HepG2 (cell line): ENCODE results near the gene PATL2. TPM values are rescaled to one million over a fixed set of nuclear protein-coding genes. Genes with fewer than 3 reads are reported as not detected.

ENCODE experiments used
- ATF7 ChIP-seq, 2 experiments: fragments of 450-650 bp in 1 of 2; sonication (generic) in 1 of 2; formaldehyde crosslinking in 1 of 2; IDR thresholded peaks; 2 replicates each; pipeline versions ENCODE4 v1.4.0 to v1.6.1; 2016 to 2020; ENCODE audit warnings: antibody characterized with exemption in 1 of 2, mild to moderate bottlenecking in 1 of 2, missing genetic modification reagents in 1 of 2
- ELK4 ChIP-seq: sonication (generic); formaldehyde crosslinking; IDR thresholded peaks from 2 replicates; pipeline ENCODE4 v1.9.0; 2021; ENCODE audit warnings: missing genetic modification reagents, borderline replicate concordance
- ERF ChIP-seq: IDR thresholded peaks from 2 replicates; pipeline ENCODE4 v1.6.1; 2018; ENCODE audit warnings: missing biosample characterization, missing genetic modification reagents
- GABPB1 ChIP-seq: IDR thresholded peaks from 2 replicates; pipeline ENCODE4 v1.6.1; 2016; ENCODE audit warnings: mild to moderate bottlenecking, missing genetic modification reagents, moderate library complexity, missing compliant biosample characterization
- GMEB2 ChIP-seq: IDR thresholded peaks from 2 replicates; pipeline ENCODE4 v1.6.1; 2016; ENCODE audit warnings: missing biosample characterization, missing genetic modification reagents, low read depth
- IRF1 ChIP-seq: sonication (generic); formaldehyde crosslinking; IDR thresholded peaks from 2 replicates; pipeline ENCODE4 v1.4.0; 2020; ENCODE audit warnings: low read depth, mild to moderate bottlenecking, missing genetic modification reagents
- KDM2A ChIP-seq: sonication (generic); formaldehyde crosslinking; IDR thresholded peaks from 2 replicates; pipeline ENCODE4 v1.4.0; 2020; ENCODE audit warnings: low read depth, missing genetic modification reagents, borderline replicate concordance
- MAZ ChIP-seq, 2 experiments: sonication (generic) in 1 of 2; formaldehyde crosslinking in 1 of 2; IDR thresholded peaks; 2 replicates each; pipeline versions ENCODE4 v1.5.0 to v1.6.1; 2012 to 2020; ENCODE audit warnings: low read depth in 2 of 2, mild to moderate bottlenecking in 2 of 2, borderline replicate concordance in 1 of 2, improper control_type of control experiment in 1 of 2, low read length in 1 of 2, missing genetic modification reagents in 1 of 2, moderate library complexity in 1 of 2
- NCOR1 ChIP-seq: fragments of 200-600 bp; sonication (generic); IDR thresholded peaks from 2 replicates; pipeline ENCODE4 v1.7.0; 2017; ENCODE audit warnings: antibody characterized with exemption, low read length, borderline replicate concordance
- NFYC ChIP-seq: IDR thresholded peaks from 2 replicates; pipeline ENCODE4 v1.6.1; 2016; ENCODE audit warnings: missing genetic modification reagents, missing compliant biosample characterization
- POLR2AphosphoS5 ChIP-seq: IDR thresholded peaks from 2 replicates; pipeline ENCODE4 v1.6.1; 2012; ENCODE audit warnings: low read depth, low read length
- PRDM15 ChIP-seq: sonication (generic); formaldehyde crosslinking; IDR thresholded peaks from 2 replicates; pipeline ENCODE4 v1.4.0; 2020; ENCODE audit warnings: missing genetic modification reagents
- REST ChIP-seq, 2 experiments: IDR thresholded peaks; 2 replicates each; pipeline ENCODE4 v1.6.1; 2011 to 2012; ENCODE audit warnings: low read length in 2 of 2, borderline replicate concordance in 1 of 2, low read depth in 1 of 2, mild to moderate bottlenecking in 1 of 2, moderate library complexity in 1 of 2
- ZMYM3 ChIP-seq: sonication (generic); formaldehyde crosslinking; IDR thresholded peaks from 2 replicates; pipeline ENCODE4 v1.5.1; 2020; ENCODE audit warnings: mild to moderate bottlenecking, missing genetic modification reagents
- ZNF124 ChIP-seq: sonication (generic); formaldehyde crosslinking; IDR thresholded peaks from 2 replicates; pipeline ENCODE4 v1.4.0; 2020; ENCODE audit warnings: missing genetic modification reagents
- ZNF329 ChIP-seq: sonication (generic); formaldehyde crosslinking; IDR thresholded peaks from 2 replicates; pipeline ENCODE4 v1.9.0; 2021; ENCODE audit warnings: low read depth, mild to moderate bottlenecking, missing genetic modification reagents
- polyA plus RNA-seq, 8 experiments: library from polyadenylated mRNA; depleted of rRNA in 3 of 8; stranded (reverse) in 7 of 8; unstranded in 1 of 8; fragments of >200 nt; fragmentation: Illumina TruSeq in 4 of 8; extraction: Trizol in 4 of 8; gene quantifications; 2 replicates each; pipeline versions ENCODE4 v1.2.1 to v1.2.3, GENCODE V29; 2011 to 2016; ENCODE audit warnings: low read depth in 4 of 8, missing spikeins in 1 of 8, mixed read lengths in 1 of 8; ENCODE audit not compliant: insufficient read depth in 1 of 8
- total RNA-seq, 5 experiments: library from RNA; depleted of rRNA; stranded (reverse); fragments of >200 nt; fragmentation: Illumina TruSeq; extraction: Trizol; gene quantifications; 2 replicates each; pipeline ENCODE4 v1.2.3, GENCODE V29; 2016; ENCODE audit warnings: low read depth in 1 of 5

Gene PATL2
- total and polyA plus RNA-seq, 2 of the 13 experiments (the other 11 are each of a cell fraction or from before 2014, with no cell fraction given): 0.15 to 0.53 TPM

GRCh38 chr15:44726568-44727484, 15.7 kb upstream of the PATL2 start (continued):
- TF ChIP-seq PRDM15 (CRISPR knock-in tag): no peak
- peak; percentile 56 for TF ChIP-seq POLR2AphosphoS5
- no peak for TF ChIP-seq ELK4 (CRISPR knock-in tag)
- TF ChIP-seq NFYC (CRISPR knock-in tag): no peak
- no peak for TF ChIP-seq IRF1
- TF ChIP-seq REST (IDR thresholded peaks at IDR 0.05; ENCODE audit: borderline replicate concordance in 1 of 2, low read depth in 1 of 2, low read length in 2 of 2): no peak
- no peak for TF ChIP-seq ZNF329 (CRISPR knock-in tag)
- no peak for TF ChIP-seq ATF7 (IDR thresholded peaks at IDR 0.05)
- no peak for TF ChIP-seq ATF7 (CRISPR knock-in tag; IDR thresholded peaks at IDR 0.05)
- TF ChIP-seq GMEB2 (CRISPR knock-in tag): no peak
- peak; percentile 22; the same call in 1 of the 2 replicates for TF ChIP-seq GABPB1
- no peak for TF ChIP-seq MAZ (IDR thresholded peaks at IDR 0.05; ENCODE audit: borderline replicate concordance, low read depth, low read length)
- no peak for TF ChIP-seq MAZ (CRISPR knock-in tag; IDR thresholded peaks at IDR 0.05; ENCODE audit: low read depth)
- peak; percentile 77; the same call in 1 of the 2 replicates for TF ChIP-seq ERF (CRISPR knock-in tag)
- no peak for TF ChIP-seq ZNF124 (CRISPR knock-in tag)
- 0 out of 2 replicates have a peak, but pooled peaks have one; percentile 35 for TF ChIP-seq ZMYM3 (CRISPR knock-in tag)
- TF ChIP-seq KDM2A (CRISPR knock-in tag): no peak
- no peak for TF ChIP-seq NCOR1
